Naive B cell (primary cell): ENCODE results near the gene ATP2B3. TPM values are rescaled to one million over a fixed set of nuclear protein-coding genes. Genes with fewer than 3 reads are reported as not detected.

Experiments
- ATAC-seq, 2 donors: fragments of 150-1000 bp; cut with Tn5 transposase; 2 replicates each; pipeline ENCODE4 v1.10.0; 2021; ENCODE audit warnings: low read depth in 2 of 2, mild to moderate bottlenecking in 2 of 2, moderate library complexity in 2 of 2
- DNase-seq: peaks from one replicate; pipeline ENCODE4 v3.0.0; 2022
- H3K27ac Mint-ChIP-seq, 6 donors: one replicate each; pipeline ENCODE4 v1.8.0; 2020 to 2022; ENCODE audit warnings: mild to moderate bottlenecking in 6 of 6, mixed read lengths in 6 of 6, moderate library complexity in 5 of 6, inconsistent platforms in 2 of 6
- H3K27me3 Mint-ChIP-seq, 3 donors: one replicate each; pipeline ENCODE4 v1.8.0; 2021 to 2022; ENCODE audit warnings: mixed read lengths in 3 of 3, mild to moderate bottlenecking in 1 of 3
- H3K36me3 Mint-ChIP-seq, 2 donors: one replicate each; pipeline ENCODE4 v1.8.0; 2020 to 2022; ENCODE audit warnings: mixed read lengths in 2 of 2, inconsistent platforms in 1 of 2, mild to moderate bottlenecking in 1 of 2
- H3K4me1 Mint-ChIP-seq, 3 donors: one replicate each; pipeline ENCODE4 v1.8.0; 2020 to 2022; ENCODE audit warnings: mixed read lengths in 3 of 3, inconsistent platforms in 1 of 3, mild to moderate bottlenecking in 1 of 3, moderate library complexity in 1 of 3
- H3K4me3 Mint-ChIP-seq, 8 donors: one replicate each; pipeline ENCODE4 v1.8.0; 2020 to 2022; ENCODE audit warnings: mild to moderate bottlenecking in 8 of 8, mixed read lengths in 8 of 8, moderate library complexity in 8 of 8, inconsistent platforms in 2 of 8
- H3K9me3 Mint-ChIP-seq, 7 donors: one replicate each; pipeline ENCODE4 v1.8.0; 2020 to 2022; ENCODE audit warnings: mixed read lengths in 7 of 7, mild to moderate bottlenecking in 5 of 7, inconsistent platforms in 2 of 7, moderate library complexity in 1 of 7
- polyA plus RNA-seq, 6 donors: library from polyadenylated mRNA; unstranded; fragments of 300-500 nt; fragmentation: Illumina TruSeq; gene quantifications; one replicate each; pipeline ENCODE4 v1.2.3, GENCODE V29; 2021; ENCODE audit warnings: low read depth in 6 of 6

Gene ATP2B3
- polyA plus RNA-seq, 6 donors from 2014 or later: 0.05 TPM; not detected in 5

DNA sequence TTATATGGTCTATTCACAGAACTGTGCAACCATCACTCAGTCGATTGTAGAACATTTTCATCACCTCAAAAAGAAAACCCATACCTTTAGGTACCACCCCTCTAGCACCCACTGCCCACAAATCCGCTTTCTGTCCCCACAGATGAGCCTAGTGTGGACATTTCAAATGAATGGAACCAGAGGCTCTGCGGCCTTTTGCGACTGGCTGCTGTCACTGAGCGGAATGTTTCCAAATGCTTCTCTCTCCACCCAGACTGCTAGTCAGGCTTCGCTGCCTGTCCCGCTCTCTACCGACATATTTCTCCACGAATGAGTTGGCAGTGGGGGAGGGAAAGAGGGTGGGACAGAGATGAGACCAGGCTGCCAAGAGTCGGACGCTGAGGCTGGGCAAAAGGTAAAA, 24.4 kb upstream of the ATP2B3 start:
- Mint-ChIP-seq H3K36me3 (no peaks in the 10 kb centered on the region), H3K27ac (peak overlapping the region in 1 of 6 donors; percentile 33), H3K4me1 (peaks cover 0 to 6% (median 3%) of the 10 kb centered on the region in 3 donors), H3K4me3 (peak overlapping the region in 1 of 8 donors; percentile 15), H3K27me3 (peaks cover 0 to 12% (median 9%) of the 10 kb centered on the region in 3 donors), H3K9me3 (peaks cover 0 to 1% (median 0%) of the 10 kb centered on the region in 7 donors)
- DNase-seq (no peak), ATAC-seq (no peak)

DNA sequence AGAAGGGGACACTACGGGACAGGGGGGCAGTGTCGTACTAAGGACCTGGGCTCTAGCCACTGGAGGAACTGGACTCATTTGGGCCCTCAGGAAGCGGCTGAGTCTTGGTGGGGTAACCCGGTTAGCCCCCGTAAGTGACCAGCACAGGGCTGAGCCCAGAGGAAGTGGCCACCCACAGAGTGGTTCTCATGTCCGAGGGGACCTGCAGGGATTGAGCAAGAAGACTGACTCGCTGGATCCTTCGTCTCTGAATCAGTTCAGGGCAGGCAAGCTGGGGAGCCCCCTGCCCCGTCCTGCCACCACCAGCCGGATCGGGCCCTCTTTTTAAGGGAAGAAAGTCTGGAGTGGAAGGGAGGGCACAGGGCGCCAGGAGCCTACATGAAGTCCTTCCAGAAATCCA, 23.4 kb upstream of the ATP2B3 start:
- peak overlapping the region in 1 of 6 donors; percentile 73 for H3K27ac Mint-ChIP-seq
- H3K4me3 Mint-ChIP-seq: no peak overlapping the region
- H3K36me3 Mint-ChIP-seq: no peaks in the 10 kb centered on the region
- peaks cover 0 to 12% (median 9%) of the 10 kb centered on the region in 3 donors for H3K27me3 Mint-ChIP-seq
- peaks cover 0 to 6% (median 3%) of the 10 kb centered on the region in 3 donors for H3K4me1 Mint-ChIP-seq
- peaks cover 0 to 1% (median 0%) of the 10 kb centered on the region in 7 donors for H3K9me3 Mint-ChIP-seq
- DNase-seq (no peak), ATAC-seq (no peak)

DNA sequence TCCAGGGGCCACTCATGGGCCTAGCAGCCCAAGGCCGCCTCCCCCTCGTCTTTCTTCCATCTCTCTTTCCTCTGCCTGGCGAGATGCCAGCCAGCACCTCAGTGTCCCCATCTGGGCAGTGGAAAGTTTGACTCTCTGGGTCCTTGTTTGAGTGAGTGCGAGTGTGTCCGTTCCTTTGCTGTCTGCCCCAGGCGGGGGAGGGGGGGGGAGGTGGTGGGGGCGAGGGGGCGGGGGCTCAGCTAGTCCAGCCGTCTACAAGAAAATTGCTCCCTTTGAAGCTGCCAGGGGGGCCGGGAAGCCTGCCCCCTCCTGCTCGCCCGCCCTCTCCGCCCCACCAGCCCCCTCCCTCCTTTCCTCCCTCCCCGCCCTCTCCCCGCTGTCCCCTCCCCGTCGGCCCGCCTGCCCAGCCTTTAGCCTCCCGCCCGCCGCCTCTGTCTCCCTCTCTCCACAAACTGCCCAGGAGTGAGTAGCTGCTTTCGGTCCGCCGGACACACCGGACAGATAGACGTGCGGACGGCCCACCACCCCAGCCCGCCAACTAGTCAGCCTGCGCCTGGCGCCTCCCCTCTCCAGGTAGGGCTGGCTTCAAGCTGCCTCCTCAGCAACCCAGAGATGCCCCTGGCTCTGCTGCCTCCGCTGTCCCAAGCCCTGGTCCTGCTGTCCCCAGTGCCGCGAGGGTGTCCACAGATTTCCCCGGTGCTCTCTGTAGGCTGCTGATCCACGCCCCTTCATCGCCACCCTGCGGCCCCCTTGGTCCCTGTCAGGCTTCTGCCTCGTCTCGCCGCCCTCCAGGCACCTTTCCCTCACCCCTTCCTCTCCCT, 22.7 kb upstream of the ATP2B3 start, which contains the start of gene BGN:
TSS of gene BGN (plus strand) at position 440 of the 821 bp plus-strand sequence. CDS start 9,652 bp downstream, outside the sequence.
- Mint-ChIP-seq H3K27ac (peak within 1 kb of the TSS in 1 of 6 donors; percentile 73), H3K27me3 (peaks cover 0 to 12% (median 9%) of the 10 kb centered on the region in 3 donors), H3K9me3 (peaks cover 0 to 1% (median 0%) of the 10 kb centered on the region in 7 donors), H3K4me3 (peak within 1 kb of the TSS in 1 of 8 donors; percentile 55), H3K36me3 (no peaks in the 10 kb centered on the region), H3K4me1 (peaks cover 0 to 6% (median 3%) of the 10 kb centered on the region in 3 donors)
- peak in 1 of 2 donors; percentile 20 for ATAC-seq
- DNase-seq: no peak

DNA sequence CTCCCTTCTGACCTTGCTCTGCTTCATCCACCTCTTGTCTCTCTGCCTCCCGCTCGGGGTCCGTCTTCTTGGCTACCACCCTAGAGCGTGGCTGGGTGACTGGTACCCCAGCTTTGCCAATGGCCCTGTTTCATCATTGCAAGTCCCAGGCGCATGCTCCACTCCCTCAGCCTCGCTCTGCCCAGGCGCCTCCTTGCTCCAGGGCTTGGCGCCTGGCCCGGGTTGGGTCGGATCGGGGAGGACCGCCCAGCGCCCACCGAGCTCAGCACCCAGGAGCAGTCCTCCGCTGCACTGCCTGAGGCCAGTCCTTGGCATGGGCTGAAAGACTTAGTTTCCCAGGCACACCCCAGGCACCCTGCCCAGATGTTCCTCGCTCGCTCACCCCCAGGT, 22.1 kb upstream of the ATP2B3 start:
- H3K4me1 Mint-ChIP-seq: peaks cover 0 to 6% (median 3%) of the 10 kb centered on the region in 3 donors
- no peaks in the 10 kb centered on the region for H3K36me3 Mint-ChIP-seq
- no peak overlapping the region for H3K4me3 Mint-ChIP-seq
- peaks cover 0 to 1% (median 0%) of the 10 kb centered on the region in 7 donors for H3K9me3 Mint-ChIP-seq
- DNase-seq: no peak
- no peak overlapping the region for H3K27ac Mint-ChIP-seq
- H3K27me3 Mint-ChIP-seq: peaks cover 0 to 12% (median 9%) of the 10 kb centered on the region in 3 donors
- no peak for ATAC-seq

DNA sequence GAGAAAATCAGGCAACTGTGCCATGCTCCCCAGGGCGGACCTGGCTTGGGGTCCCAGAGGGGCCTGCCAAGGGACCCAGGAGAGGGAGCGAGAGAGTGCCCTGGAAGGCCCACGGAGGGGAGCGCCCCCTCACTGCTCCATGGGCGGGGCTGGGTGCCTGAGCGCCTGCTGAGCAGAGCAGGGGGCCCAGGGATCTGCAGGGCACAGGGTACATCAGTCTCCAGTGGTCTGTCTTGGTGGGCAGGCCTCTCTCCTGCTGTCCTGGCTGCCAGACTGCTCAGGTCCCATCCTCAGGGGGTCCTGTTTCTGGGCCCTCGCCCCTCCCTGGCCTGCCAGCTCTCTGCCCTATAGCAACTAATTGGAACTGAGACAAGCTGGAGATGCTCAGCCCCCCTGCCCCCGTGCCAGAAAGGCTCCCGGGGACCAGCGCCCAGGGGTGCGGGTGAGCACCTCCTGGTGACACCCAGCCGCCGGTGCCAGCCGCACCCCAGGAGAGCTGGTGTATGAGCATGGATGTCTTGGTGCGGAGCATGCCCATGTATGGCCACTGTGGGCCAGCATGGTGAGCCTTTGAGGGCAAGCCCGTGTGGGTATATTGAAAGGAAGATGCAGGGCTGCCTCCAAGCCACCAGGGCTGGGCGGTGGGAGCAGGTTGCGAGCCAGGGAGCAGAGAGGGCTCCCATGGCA, 21.4 kb upstream of the ATP2B3 start:
- Mint-ChIP-seq H3K4me3 (no peak overlapping the region), H3K9me3 (peaks cover 0 to 4% (median 0%) of the 10 kb centered on the region in 7 donors), H3K27me3 (peaks cover 3 to 12% (median 9%) of the 10 kb centered on the region in 3 donors), H3K27ac (no peak overlapping the region), H3K4me1 (peaks cover 3 to 6% (median 4%) of the 10 kb centered on the region in 3 donors), H3K36me3 (no peaks in the 10 kb centered on the region)
- ATAC-seq (no peak), DNase-seq (no peak)

DNA sequence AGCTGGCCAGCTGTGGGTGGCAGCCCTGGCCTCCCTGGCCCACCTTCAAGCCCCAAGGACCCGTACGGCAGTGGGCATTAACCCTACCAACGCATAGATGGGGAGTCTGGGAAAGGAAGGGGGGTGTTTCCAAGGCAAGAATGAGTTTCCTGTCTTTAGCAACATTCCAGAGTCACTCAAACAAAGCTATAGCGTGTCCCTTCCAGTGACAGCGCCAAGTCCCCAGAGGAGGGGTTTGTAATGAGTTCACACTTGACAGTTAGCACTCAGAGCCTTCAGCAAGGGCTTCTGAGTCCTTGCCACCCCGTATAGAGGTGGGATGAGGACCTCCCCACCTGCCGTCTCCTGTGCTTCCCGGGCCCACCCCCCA, 20.9 kb upstream of the ATP2B3 start:
- no peak overlapping the region for H3K4me3 Mint-ChIP-seq
- no peaks in the 10 kb centered on the region for H3K36me3 Mint-ChIP-seq
- H3K27me3 Mint-ChIP-seq: peaks cover 4 to 12% (median 9%) of the 10 kb centered on the region in 3 donors
- DNase-seq (no peak), ATAC-seq (no peak)
- H3K9me3 Mint-ChIP-seq: peaks cover 0 to 4% (median 0%) of the 10 kb centered on the region in 7 donors
- H3K4me1 Mint-ChIP-seq: peaks cover 3 to 6% (median 4%) of the 10 kb centered on the region in 3 donors
- H3K27ac Mint-ChIP-seq: no peak overlapping the region

DNA sequence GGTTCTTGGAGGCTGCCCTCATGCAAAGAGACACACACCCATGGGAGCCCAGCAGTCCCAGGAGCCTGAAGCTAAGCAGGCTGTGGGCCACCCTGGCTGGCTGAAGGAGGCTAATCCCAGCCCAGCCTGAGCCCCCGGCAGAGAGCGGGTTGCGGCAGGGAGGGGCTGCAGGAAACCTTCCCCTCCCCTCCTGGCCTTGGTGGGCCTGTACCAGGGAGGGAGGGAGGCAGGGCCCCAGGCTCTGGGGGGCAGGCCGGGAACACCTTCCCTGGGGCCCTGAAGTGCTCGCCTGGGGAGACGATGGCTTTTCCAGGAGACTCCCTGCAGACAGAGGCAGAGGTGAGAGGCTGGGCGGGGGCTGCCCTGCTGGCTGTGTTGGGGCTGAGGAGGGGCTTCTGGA, 19.0 kb upstream of the ATP2B3 start:
- Mint-ChIP-seq H3K9me3 (peaks cover 0 to 4% (median 0%) of the 10 kb centered on the region in 7 donors), H3K27me3 (peaks cover 4 to 12% (median 9%) of the 10 kb centered on the region in 3 donors), H3K36me3 (no peaks in the 10 kb centered on the region), H3K4me1 (peaks cover 3 to 6% (median 4%) of the 10 kb centered on the region in 3 donors), H3K4me3 (no peak overlapping the region), H3K27ac (no peak overlapping the region)
- DNase-seq: no peak
- no peak for ATAC-seq

DNA sequence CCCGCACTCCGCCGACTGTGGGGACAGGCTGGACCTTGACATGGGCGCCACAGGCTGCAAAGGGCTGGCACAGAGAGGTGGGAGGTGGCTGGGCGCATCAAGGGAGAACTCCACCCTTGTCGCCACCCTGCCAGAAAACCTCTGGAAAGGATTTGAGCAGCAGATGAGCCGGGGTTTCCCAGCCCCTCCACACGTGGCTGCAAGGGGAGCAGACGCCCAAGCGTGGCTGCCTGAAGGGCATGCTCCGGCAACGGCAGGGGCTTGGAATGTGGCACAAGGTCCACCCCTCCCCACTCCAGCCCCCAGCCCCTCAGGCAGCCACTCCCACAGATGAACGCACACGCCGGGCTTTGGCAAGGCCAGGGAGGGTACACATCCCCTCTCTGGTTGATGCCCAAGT, 18.1 kb upstream of the ATP2B3 start:
- Mint-ChIP-seq H3K27ac (no peak overlapping the region), H3K27me3 (peaks cover 4 to 12% (median 9%) of the 10 kb centered on the region in 3 donors), H3K4me3 (no peak overlapping the region), H3K9me3 (peaks cover 0 to 4% (median 0%) of the 10 kb centered on the region in 7 donors), H3K4me1 (peaks cover 3 to 6% (median 4%) of the 10 kb centered on the region in 3 donors), H3K36me3 (no peaks in the 10 kb centered on the region)
- ATAC-seq: no peak
- DNase-seq: no peak

DNA sequence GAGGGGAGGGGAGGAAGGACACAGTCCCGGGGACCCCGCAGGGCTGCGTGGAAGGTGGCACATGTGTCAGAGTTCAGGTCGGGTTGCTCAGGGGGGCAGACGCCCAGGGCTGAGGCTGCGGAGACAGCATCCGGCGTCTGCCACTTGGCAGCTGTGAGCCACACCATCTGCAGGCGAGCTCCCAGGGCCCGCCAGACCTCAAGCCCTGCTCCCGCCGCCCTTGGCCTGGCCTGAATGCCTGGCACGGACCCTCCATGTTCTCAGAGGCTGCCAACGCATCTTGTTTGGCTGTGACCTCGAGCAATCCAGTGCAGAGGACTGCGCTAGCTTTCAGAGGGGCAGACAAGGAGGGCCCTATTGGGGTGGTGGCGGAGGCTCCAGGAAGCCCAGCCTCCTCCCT, 17.6 kb upstream of the ATP2B3 start:
- no peak overlapping the region for H3K27ac Mint-ChIP-seq
- peaks cover 3 to 6% (median 4%) of the 10 kb centered on the region in 3 donors for H3K4me1 Mint-ChIP-seq
- no peak overlapping the region for H3K4me3 Mint-ChIP-seq
- no peaks in the 10 kb centered on the region for H3K36me3 Mint-ChIP-seq
- H3K27me3 Mint-ChIP-seq: peaks cover 4 to 10% (median 9%) of the 10 kb centered on the region in 3 donors
- peaks cover 0 to 4% (median 0%) of the 10 kb centered on the region in 7 donors for H3K9me3 Mint-ChIP-seq
- DNase-seq (no peak), ATAC-seq (no peak)

DNA sequence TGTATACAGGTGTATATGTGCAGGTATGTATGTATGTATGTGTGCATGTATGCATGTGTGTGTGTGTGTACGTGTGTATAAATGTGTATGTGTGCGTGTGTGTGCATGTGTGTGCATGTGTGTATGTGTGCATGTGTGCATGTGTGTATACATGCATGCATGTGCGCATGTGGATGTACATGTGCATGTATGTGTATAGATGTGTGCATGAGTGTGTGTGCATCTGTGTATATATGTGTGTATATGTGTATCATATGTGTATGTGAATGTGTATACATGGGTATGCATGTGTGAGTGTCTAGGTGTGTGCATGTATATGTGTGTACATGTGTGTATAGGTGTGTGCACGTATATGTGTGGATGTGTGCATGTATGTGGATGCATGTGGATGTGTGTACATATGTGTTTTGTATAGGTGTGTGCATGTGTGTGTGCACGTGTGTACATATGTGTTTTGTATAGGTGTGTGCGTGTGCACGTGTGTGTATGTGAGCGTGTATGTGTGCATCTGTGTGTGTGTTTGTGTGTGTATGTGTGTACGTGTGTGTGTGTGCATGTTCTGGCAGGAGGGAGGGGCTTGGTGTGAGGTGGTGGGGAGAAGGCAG, 16.7 kb upstream of the ATP2B3 start:
- ATAC-seq (no peak), DNase-seq (no peak)
- Mint-ChIP-seq H3K4me3 (no peak overlapping the region), H3K9me3 (peaks cover 0 to 4% (median 0%) of the 10 kb centered on the region in 7 donors), H3K27ac (no peak overlapping the region), H3K4me1 (peaks cover 0 to 4% (median 0%) of the 10 kb centered on the region in 3 donors), H3K36me3 (no peaks in the 10 kb centered on the region), H3K27me3 (peaks cover 0 to 4% (median 1%) of the 10 kb centered on the region in 3 donors)

DNA sequence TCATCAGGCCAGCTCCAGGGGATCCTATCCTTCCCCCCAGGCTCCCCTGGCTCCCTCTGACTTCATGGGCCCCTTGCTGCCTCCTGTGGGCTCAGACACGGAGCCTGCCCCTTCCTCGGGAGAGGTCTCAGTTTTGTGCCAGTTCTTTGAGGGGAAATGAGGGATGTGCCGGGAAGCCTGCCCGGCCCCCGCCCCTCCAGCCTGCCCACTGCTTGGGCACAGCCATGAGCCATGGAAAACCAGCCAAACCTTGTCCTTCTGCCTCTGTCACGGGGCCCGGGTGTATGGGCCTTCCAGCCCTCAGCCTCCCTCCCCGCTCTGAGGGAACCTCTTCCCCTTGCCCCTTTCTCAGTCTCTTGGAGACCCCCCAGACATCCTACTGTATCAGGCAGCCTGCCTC, 15.9 kb upstream of the ATP2B3 start:
- ATAC-seq (no peak), DNase-seq (no peak)
- Mint-ChIP-seq H3K27me3 (peaks cover 0 to 4% (median 0%) of the 10 kb centered on the region in 3 donors), H3K36me3 (no peaks in the 10 kb centered on the region), H3K4me3 (no peak overlapping the region), H3K4me1 (peaks cover 0 to 4% (median 0%) of the 10 kb centered on the region in 3 donors), H3K9me3 (peaks cover 0 to 4% (median 0%) of the 10 kb centered on the region in 7 donors), H3K27ac (no peak overlapping the region)

DNA sequence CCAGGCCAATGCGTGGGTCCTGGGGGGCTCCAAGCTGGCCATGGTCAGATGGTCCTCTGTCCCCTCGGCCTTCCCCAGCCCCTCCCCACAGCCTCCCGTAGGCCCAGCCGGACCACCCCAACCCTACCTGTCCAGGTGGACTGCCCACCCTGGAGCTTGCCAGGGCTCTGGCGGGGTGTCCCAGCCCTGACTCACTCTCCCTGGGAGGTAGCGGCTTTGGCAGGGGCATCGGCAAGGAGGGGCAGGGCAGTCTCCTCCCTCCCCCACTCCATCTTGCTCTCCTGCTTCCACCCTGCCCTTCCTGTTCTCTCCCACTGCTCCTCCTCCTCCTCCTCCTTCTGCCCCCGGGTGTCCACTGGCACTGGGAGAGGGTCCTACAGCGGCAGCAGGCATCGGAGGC, 15.3 kb upstream of the ATP2B3 start:
- no peak overlapping the region for H3K27ac Mint-ChIP-seq
- no peak for DNase-seq
- no peak overlapping the region for H3K4me3 Mint-ChIP-seq
- H3K9me3 Mint-ChIP-seq: peaks cover 0 to 4% (median 0%) of the 10 kb centered on the region in 7 donors
- peaks cover 0 to 4% (median 0%) of the 10 kb centered on the region in 3 donors for H3K4me1 Mint-ChIP-seq
- H3K36me3 Mint-ChIP-seq: no peaks in the 10 kb centered on the region
- peaks cover 0 to 4% (median 0%) of the 10 kb centered on the region in 3 donors for H3K27me3 Mint-ChIP-seq
- no peak for ATAC-seq

DNA sequence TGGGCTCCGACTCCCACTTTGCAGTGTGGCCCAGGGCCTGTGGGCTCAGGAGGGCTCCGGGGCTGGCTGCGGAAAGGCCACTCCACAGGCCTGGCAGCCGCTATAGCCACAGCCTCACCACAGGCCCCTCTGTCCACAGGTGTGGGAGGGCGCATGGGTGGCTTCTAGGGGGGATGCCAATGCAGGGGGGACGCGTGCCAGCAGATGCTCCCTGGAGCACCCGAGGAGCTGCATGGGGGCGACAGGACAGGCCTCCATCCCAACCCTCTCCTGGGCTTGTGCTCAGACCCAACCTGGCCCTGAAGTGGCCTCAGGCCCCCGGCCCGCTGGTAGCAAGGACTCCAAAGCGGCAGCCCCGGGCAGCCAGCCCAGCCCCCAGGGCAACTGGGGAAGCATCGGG, 14.6 kb upstream of the ATP2B3 start:
- H3K27me3 Mint-ChIP-seq: peaks cover 0 to 4% (median 0%) of the 10 kb centered on the region in 3 donors
- no peak for ATAC-seq
- no peak overlapping the region for H3K27ac Mint-ChIP-seq
- DNase-seq: no peak
- peaks cover 0 to 4% (median 0%) of the 10 kb centered on the region in 7 donors for H3K9me3 Mint-ChIP-seq
- no peaks in the 10 kb centered on the region for H3K36me3 Mint-ChIP-seq
- no peak overlapping the region for H3K4me3 Mint-ChIP-seq
- peaks cover 0 to 5% (median 4%) of the 10 kb centered on the region in 3 donors for H3K4me1 Mint-ChIP-seq
